Keratinocyte (primary cell): ENCODE data around the gene PER2. TPM values are rescaled to one million over a fixed set of nuclear protein-coding genes. Genes with fewer than 3 reads are reported as not detected.
"Not testable (repeated sequence)": the region's sequence is repeated elsewhere in the genome, so short reads cannot be mapped to it uniquely, and the experiment has no call there.

Experiments used
- DNase-seq: peaks from one replicate; pipeline ENCODE4 v3.0.0-alpha.2; 2011; ENCODE audit warnings: low read depth, missing footprints, low spot score
- FAIRE-seq: peaks from 2 replicates; lab custom pipeline; 2011; peaks lifted over from hg19 to GRCh38; lab: Jason Lieb, UNC
- H2AFZ ChIP-seq: 2 replicates; pipeline ENCODE4 v1.6.0; 2012; ENCODE audit warnings: low read length, control low read depth, inconsistent platforms; ENCODE audit not compliant: control insufficient read depth
- H3K27ac ChIP-seq: 2 replicates; pipeline ENCODE4 v1.5.1; 2011; ENCODE audit warnings: low read length; ENCODE audit not compliant: control insufficient read depth, insufficient read depth
- H3K27me3 ChIP-seq: 3 replicates; pipeline ENCODE4 v1.6.0; 2011; ENCODE audit warnings: low read length; ENCODE audit not compliant: control insufficient read depth, insufficient read depth; ENCODE audit errors: extremely low read depth
- H3K36me3 ChIP-seq, 2 experiments: 2 replicates in 1 of 2; 3 replicates in 1 of 2; pipeline ENCODE4 v1.5.1; 2011; ENCODE audit warnings: low read length in 2 of 2, mild to moderate bottlenecking in 1 of 2; ENCODE audit not compliant: control insufficient read depth in 2 of 2, insufficient read depth in 2 of 2; ENCODE audit errors: extremely low read depth in 1 of 2
- H3K4me1 ChIP-seq: 3 replicates; pipeline ENCODE4 v1.5.1; 2011; ENCODE audit warnings: low read length; ENCODE audit not compliant: control insufficient read depth, insufficient read depth; ENCODE audit errors: extremely low read depth
- H3K4me2 ChIP-seq: 3 replicates; pipeline ENCODE4 v1.6.0; 2011; ENCODE audit warnings: low read depth, low read length; ENCODE audit not compliant: control insufficient read depth, insufficient read depth; ENCODE audit errors: extremely low read depth
- H3K4me3 ChIP-seq, 3 experiments: fragments of 200-600 bp in 1 of 3; sonication (generic) in 1 of 3; 2 replicates in 2 of 3; 3 replicates in 1 of 3; pipeline ENCODE4 v1.5.1; 2011 to 2016; ENCODE audit warnings: low read length in 3 of 3, mild to moderate bottlenecking in 3 of 3, control low read depth in 2 of 3, inconsistent platforms in 1 of 3, low read depth in 1 of 3, mixed read lengths in 1 of 3, mixed run types in 1 of 3, moderate library complexity in 1 of 3; ENCODE audit not compliant: control insufficient read depth in 2 of 3, insufficient read depth in 2 of 3; ENCODE audit errors: extremely low read depth in 1 of 3
- H3K79me2 ChIP-seq: 2 replicates; pipeline ENCODE4 v1.6.0; 2012; ENCODE audit warnings: low read length; ENCODE audit not compliant: control insufficient read depth, insufficient read depth
- H3K9ac ChIP-seq: 3 replicates; pipeline ENCODE4 v1.6.0; 2011; ENCODE audit warnings: low read length; ENCODE audit not compliant: control insufficient read depth, insufficient read depth; ENCODE audit errors: extremely low read depth
- H3K9me1 ChIP-seq: 3 replicates; pipeline ENCODE4 v1.6.0; 2011; ENCODE audit warnings: low read length; ENCODE audit not compliant: control insufficient read depth, insufficient read depth; ENCODE audit errors: extremely low read depth
- H3K9me3 ChIP-seq: 2 replicates; pipeline ENCODE4 v1.5.1; 2012; ENCODE audit warnings: low read depth, low read length; ENCODE audit not compliant: control insufficient read depth
- H4K20me1 ChIP-seq: 3 replicates; pipeline ENCODE4 v1.6.0; 2011; ENCODE audit warnings: low read length; ENCODE audit not compliant: control insufficient read depth, insufficient read depth; ENCODE audit errors: extremely low read depth
- EZH2 ChIP-seq: IDR thresholded peaks from one replicate; pipeline ENCODE4 v1.6.1; 2012; ENCODE audit warnings: inconsistent platforms, mild to moderate bottlenecking, low read length, moderate library complexity
- dilution Hi-C: fragments of 300-500 bp; cut with MboI; formaldehyde crosslinking; loops from one replicate; pipeline ENCODE4 v1.7.0; 2020; ENCODE audit warnings: low sequenced_read_pairs; ENCODE audit not compliant: extremely low pct_ligation_motif_present
- polyA plus RNA-seq, 5 experiments: library from polyadenylated mRNA; depleted of rRNA in 3 of 5; stranded (reverse) in 3 of 5; stranded (forward) in 1 of 5; unstranded in 1 of 5; fragments of >200 nt; gene quantifications; 1 replicate in 1 of 5; 2 replicates in 3 of 5; 3 replicates in 1 of 5; pipeline versions ENCODE4 v1.2.1 to v1.2.3, GENCODE V29; 2011 to 2012; ENCODE audit warnings: missing spikeins in 2 of 5, low read depth in 1 of 5, low replicate concordance in 1 of 5
- TF ChIP-seq, protein P1 (sequence below), 3 experiments: IDR thresholded peaks in 1 of 3; conservative IDR thresholded peaks in 1 of 3; optimal IDR thresholded peaks in 1 of 3; 2 replicates in 2 of 3; 3 replicates in 1 of 3; pipeline versions ENCODE3 to v1.5.1; 2011; ENCODE audit warnings: low read length in 3 of 3, mild to moderate bottlenecking in 3 of 3, moderate library complexity in 2 of 3, control low read depth in 1 of 3, inconsistent platforms in 1 of 3; ENCODE audit not compliant: insufficient read depth in 2 of 3; ENCODE audit errors: extremely low read depth in 1 of 3

The PER2 gene
- polyA plus RNA-seq, 1 donor (not counting 4 experiments of a cell fraction or from before 2014, with no cell fraction given), result 1.6 TPM

DNA sequence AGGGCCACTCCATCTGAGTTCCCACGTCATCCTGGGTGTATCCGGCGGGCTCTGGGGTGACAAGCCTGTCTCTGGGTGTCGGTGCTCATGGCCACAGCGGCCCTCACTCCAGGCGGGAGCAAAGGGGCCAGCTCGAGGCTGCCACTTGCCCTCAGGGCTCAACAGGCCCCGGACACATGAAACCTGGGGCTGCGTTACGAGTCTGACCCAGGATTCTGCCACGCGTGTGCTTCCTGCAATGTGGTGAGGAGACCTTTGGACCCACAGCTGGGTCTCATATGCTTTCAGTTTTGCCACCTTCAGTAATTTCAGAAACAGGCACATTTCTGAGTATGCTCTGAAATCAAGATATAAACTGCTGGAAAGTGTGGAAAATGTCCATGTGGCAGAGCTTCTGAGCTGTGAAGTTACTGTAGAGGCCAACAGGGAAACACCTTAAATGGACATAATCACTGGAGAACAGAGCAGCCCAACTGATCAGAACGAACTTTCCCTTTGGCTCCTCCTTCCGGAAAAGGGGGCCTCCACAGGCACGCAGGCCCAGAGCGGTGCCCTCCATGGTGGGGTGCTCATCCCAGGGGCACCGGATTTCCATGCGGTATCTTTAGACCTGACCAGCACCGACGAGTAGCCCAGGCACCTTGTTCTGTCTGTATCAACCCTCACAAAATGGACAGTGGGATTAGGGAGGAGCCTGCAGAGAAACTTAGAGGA, 14.1 kb downstream of the PER2 start:
- Histone ChIP-seq H3K79me2 (no peaks in the 10 kb centered on the region), H3K4me1 (no peaks in the 10 kb centered on the region), H3K27ac (no peak overlapping the region), H3K9me1 (no peaks in the 10 kb centered on the region), H3K36me3 (peaks cover 6 to 10% of the 10 kb centered on the region in 2 experiments), H3K4me3 (no peak overlapping the region), H4K20me1 (no peaks in the 10 kb centered on the region), H3K9me3 (no peaks in the 10 kb centered on the region), H3K4me2 (no peak overlapping the region), H3K27me3 (no peaks in the 10 kb centered on the region), H3K9ac (no peak overlapping the region), H2AFZ (no peak overlapping the region)
- dilution Hi-C loops, result no loop called here
- TF ChIP-seq EZH2, result no peak
- TF ChIP-seq, protein P1, sequence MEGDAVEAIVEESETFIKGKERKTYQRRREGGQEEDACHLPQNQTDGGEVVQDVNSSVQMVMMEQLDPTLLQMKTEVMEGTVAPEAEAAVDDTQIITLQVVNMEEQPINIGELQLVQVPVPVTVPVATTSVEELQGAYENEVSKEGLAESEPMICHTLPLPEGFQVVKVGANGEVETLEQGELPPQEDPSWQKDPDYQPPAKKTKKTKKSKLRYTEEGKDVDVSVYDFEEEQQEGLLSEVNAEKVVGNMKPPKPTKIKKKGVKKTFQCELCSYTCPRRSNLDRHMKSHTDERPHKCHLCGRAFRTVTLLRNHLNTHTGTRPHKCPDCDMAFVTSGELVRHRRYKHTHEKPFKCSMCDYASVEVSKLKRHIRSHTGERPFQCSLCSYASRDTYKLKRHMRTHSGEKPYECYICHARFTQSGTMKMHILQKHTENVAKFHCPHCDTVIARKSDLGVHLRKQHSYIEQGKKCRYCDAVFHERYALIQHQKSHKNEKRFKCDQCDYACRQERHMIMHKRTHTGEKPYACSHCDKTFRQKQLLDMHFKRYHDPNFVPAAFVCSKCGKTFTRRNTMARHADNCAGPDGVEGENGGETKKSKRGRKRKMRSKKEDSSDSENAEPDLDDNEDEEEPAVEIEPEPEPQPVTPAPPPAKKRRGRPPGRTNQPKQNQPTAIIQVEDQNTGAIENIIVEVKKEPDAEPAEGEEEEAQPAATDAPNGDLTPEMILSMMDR (optimal IDR thresholded peaks at IDR 0.05 in 1 of 3, IDR thresholded peaks at IDR 0.05 in 1 of 3, conservative IDR thresholded peaks at IDR 0.05 in 1 of 3; ENCODE audit: extremely low read depth in 1 of 3, insufficient read depth in 2 of 3, low read length in 3 of 3), result no peak
- no peak for DNase-seq
- no peak for FAIRE-seq

DNA sequence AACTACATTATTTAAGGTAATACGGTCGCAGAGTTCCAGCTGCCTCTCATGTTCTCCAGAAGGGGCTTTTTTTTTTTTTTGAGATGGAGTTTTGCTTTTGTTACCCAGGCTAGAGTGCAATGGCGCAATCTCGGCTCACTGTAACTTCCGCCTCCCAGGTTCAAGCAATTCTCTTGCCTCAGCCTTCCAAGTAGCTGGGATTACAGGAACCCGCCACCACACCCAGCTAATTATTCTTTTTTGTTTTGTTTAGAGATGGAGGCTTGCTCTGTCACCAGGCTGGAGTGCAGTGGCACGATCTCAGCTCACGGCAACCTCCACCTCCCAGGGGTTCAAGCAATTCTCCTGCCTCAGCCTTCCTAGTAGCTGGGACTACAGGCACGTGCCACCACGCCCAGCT, 15.0 kb downstream of the PER2 start:
- H2AFZ ChIP-seq, FAIRE-seq, H3K4me1 ChIP-seq, H4K20me1 ChIP-seq, H3K4me3 ChIP-seq, H3K9me1 ChIP-seq, dilution Hi-C loops, H3K79me2 ChIP-seq, H3K9ac ChIP-seq, H3K27me3 ChIP-seq, H3K9me3 ChIP-seq, DNase-seq, H3K27ac ChIP-seq, H3K4me2 ChIP-seq, H3K36me3 ChIP-seq: not testable (repeated sequence)

DNA sequence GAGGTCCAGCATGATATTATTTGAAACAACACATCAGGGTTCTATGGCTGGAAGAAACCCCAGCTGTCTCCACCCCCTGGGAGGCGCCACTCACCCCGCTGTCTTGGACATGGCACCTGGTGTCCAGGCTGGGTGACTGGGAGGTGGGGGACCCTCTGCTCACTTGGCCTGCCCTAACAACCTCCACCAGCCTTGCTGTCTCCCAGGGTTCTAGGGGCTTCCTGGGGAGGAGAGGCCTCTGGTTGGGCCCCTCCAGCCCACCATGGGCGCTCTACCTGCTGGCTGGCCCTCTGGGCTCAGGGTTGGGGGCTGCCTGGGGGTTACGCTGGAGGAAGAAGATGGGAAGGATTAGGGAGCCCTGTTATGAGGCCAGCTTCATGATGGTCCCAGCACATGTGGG, 16.3 kb downstream of the PER2 start:
- Histone ChIP-seq H3K4me1 (peaks cover 10% of the 10 kb centered on the region), H3K27me3 (no peaks in the 10 kb centered on the region), H3K9me3 (no peaks in the 10 kb centered on the region), H3K9me1 (no peaks in the 10 kb centered on the region), H3K79me2 (no peaks in the 10 kb centered on the region), H2AFZ (no peak overlapping the region), H3K4me2 (no peak overlapping the region), H4K20me1 (no peaks in the 10 kb centered on the region), H3K4me3 (no peak overlapping the region), H3K27ac (no peak overlapping the region), H3K36me3 (peaks cover 6 to 10% of the 10 kb centered on the region in 2 experiments), H3K9ac (no peak overlapping the region)
- DNase-seq, result no peak
- no peak for FAIRE-seq
- TF ChIP-seq, protein P1 (optimal IDR thresholded peaks at IDR 0.05 in 1 of 3, IDR thresholded peaks at IDR 0.05 in 1 of 3, conservative IDR thresholded peaks at IDR 0.05 in 1 of 3; ENCODE audit: extremely low read depth in 1 of 3, insufficient read depth in 2 of 3, low read length in 3 of 3), result no peak
- no peak for TF ChIP-seq EZH2
- dilution Hi-C loops, result no loop called here

DNA sequence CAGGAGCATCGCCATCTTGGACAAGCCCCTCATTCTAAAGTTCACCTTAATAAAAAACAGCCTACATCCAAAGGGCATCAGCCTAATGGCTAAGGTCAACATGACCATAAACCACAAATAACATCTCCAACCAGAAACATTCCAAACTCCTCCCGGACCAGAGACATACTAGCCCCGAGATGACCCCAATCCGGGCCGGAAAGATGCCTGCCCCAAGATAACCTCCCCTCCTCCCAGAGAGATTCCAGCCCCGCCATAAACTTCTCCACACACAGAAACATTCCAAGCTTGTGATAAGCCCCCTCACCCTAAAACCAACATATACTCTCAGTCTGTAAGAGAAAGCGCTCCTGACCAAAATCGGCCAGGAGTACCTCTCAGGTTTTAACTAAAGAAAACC, 16.7 kb downstream of the PER2 start:
- H3K9me1 ChIP-seq, dilution Hi-C loops, H3K9ac ChIP-seq, DNase-seq, H3K27me3 ChIP-seq, H4K20me1 ChIP-seq, H3K4me2 ChIP-seq, H3K79me2 ChIP-seq, H3K36me3 ChIP-seq, H2AFZ ChIP-seq, FAIRE-seq, H3K9me3 ChIP-seq, H3K4me3 ChIP-seq, H3K27ac ChIP-seq: not testable (repeated sequence)
- peaks cover 14% of the 10 kb centered on the region for H3K4me1 ChIP-seq
